HG02884 (cell line): ENCODE results near the gene ASF1B.
A peak's percentile ranks its signal among the peaks of the same experiment; 100 is the strongest.

Experiments
- ATAC-seq: cut with Tn5 transposase; IDR thresholded peaks from one replicate; pipeline ENCODE4 v1.9.1; 2021; ENCODE audit warnings: mild to moderate bottlenecking, moderate library complexity; ENCODE audit not compliant: unreplicated experiment

Gene ASF1B

DNA sequence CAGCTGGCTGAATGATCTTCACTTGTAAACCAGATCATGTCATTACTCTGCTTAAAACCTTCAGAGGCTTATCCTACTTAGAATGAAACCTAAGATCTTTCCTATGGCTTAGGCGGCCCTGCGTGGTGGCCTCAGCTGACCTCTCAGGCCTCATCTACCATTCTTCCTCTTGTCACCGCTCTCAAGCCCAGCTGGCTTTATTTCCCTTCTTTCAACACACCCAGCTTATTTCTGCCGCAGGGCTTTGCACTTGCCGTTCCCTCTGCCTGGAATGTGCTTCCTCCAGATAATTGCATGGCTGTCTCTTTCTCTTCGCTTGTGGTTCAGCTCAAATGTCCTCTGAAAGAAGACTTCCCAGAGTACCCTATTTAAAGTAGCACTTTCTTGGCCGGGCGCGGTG is 3.6 kb upstream of the ASF1B start:
- ATAC-seq, result no peak

DNA sequence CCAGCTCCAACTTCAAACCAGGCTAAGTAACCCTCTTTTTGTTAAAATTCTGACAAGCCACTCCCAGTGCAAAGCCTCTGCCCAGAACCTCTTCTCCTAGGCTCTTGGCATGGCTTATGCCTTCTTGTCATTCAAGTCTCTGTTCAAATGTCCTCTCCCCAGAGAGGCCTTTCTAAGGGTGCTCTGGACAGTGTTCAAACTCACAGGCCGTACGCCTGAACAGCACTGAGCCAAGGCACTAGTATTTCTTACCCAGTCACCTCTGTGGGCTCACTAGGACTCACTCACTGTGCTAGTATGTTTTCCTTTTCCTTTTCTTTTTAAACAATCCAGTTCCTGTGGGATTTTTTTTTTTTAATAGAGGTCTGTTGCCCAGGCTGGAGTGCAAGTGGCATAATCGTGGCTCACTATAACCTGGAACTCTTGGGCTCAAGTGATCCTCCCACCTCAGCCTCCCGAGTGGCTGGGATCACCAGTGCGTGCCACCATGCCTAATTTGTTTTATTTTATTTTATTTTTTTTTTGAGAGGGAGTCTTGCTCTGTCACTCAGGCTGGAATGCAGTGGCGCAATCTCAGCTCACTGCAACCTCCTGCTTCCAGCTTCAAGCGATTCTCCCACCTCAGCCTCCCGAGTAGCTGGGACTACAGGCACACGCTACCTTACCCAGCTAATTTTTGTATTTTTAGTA is 2.3 kb upstream of the ASF1B start:
- no peak for ATAC-seq

DNA sequence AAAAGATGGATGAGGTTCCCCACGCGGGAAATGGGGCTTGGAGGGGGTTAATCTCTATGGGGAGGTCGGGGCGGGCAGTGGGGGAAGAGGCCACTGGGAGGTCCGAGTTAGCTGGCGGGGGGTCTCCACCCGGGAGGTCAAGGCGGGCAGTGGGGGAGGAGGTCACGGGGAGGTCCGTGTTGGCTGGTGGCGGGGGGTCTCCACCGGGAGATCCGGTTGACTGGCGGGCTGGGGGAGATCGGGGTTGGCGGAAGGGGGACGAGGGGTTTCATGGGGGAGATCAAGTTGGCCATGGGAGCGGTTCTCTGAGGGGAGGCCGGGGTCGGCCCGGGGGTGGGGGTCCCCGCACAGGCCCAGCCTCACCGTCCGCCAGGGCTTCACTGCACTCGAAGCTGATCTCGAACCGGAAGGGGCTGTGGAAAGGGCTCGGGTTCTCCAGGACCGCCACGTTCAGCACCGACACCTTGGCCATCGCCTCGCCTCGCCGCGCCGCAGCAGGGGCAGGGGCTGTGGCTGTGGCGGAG is 342 bp downstream of the ASF1B start:
- ATAC-seq, result no peak

DNA sequence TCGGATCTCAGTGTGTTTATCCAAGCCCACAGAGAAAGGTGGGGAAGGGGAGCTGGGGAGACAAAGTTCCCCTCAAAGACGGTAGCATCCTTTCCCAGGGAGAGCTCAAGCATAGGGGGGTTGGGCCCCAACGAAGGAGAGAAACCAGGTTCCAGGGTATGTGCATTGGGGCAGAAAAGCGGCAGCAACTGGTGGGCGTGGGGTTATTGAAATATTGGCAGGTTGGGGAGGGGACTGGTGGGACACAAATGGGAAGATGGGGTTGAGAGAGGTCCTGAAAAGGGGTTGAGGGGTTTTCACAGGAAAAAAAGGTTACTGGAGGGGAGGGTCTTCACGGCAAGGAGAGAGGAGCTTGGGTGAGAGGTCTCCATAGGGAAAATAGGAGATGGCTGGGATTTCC is 1.0 kb downstream of the ASF1B start:
- ATAC-seq, result no peak

DNA sequence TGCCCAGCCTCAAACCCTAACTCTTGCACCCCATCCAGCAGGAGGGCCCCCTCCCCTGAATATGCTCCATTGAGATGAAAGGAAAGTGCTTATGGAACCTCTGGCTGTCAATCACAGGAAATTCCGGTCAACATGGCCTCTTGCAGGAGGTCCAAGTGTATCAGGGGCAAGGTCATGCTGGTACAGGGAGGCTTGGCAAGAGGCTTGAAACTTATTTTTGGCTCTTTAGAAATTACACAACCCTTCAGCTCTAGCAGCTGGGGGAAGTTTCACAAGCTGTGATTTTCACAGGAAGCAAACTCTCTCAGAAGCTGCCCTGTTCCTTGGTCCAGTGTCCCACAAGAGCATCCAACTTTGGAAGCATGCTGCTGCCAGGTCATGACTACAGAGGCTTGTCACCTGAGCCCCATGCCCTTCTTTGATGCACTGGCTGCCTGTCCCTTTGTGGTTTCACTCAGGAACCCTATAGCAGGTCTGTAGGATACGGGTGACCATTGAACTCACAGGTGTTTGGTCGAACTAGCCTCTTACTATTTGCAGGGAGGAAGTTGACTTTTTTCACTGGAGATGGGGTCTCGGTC is 8.4 kb downstream of the ASF1B start:
- no peak for ATAC-seq

DNA sequence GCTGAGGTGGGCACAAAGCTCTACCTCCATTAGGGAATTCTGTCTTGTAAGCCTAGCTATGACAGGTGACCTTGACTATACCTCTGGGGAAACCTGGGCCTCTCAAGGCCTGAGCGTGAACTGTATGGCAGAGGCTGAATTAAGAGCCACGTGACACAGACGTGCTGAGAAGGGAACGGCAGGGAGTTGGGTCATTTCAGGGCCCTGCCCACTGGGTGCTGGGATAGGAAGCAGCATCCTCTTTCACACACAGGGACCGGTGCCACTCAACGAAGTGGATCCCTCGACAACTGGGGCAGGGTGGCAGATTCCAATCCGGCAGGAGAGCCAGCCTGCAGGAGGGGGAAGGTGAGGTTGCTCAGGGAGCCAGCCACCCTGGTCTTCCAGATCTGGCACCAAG is 9.2 kb downstream of the ASF1B start:
- no peak for ATAC-seq

DNA sequence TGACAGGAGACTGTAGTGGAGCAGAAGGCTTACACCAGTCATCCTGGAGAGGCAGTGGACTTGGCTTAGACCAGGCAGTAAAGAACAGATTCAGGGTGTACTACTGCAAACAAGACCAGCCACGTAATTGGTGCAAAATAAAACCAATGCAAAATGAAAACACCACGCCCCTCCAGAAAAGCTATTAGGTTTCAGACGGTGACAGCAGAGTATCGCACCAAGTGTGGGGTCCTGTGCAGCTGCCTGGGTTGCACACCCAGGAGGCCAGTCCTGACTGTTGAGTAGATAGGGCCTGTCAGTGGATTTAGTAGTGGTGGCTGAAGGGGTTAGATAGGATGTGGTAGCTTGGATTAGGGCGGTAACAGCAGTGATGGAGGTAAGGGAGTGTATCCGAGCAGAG is 13.5 kb downstream of the ASF1B start:
- no peak for ATAC-seq

DNA sequence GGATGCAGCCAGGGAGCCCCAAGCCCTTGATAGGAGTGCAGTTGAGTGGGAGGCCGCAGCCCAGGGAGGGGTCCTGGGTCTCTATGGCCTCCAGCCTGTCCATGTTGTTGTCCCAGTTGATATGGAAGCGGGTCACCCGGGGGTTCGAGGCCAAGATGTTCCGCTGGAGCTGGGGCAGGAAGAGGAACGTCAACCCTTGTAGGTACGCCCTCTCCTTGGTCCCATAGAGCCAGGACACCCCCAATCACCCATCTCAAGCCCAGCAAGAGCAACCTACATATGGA is 15.9 kb downstream of the ASF1B start:
- ATAC-seq, result no peak

DNA sequence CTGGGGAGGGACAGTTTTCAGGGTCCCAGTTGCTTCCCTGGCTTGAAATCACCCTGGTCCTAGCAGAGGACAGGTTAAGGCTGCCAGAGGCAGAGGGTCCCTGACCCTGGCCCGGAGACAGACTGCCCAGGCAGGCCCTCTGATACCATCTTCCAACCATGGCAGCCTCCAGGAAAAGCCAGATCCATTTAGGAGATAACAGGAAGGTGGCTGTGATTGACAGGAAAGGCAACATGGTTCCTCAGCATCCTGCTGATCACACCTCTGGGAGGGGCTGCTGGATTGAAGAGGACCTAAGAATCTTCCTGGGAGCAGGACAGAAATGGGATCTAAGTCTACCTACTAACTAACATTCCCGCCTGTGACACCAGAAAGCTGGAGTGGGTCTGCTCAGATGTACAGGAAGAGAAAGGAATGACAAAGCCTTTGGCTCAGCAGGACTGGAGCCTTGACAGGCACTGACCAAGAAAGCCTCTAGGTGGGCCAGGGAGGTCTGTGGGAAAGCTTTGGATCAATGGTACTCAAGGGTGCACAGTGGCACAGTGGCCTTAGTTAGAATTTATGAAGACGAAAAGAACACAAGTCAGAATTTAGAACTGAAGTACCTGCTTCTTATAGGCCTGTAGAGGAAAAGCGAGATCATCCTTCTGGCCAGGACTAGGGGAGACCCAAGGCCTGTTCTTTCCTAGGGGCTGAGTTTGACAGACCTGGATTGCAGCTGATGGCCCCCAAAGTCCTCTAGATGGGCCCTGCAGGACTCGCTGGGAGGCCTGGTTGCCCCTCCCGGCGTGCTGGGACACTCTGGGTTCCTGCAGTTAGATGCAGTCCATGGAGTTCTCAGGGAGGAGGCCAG is 16.5 kb downstream of the ASF1B start:
- ATAC-seq, result no peak

DNA sequence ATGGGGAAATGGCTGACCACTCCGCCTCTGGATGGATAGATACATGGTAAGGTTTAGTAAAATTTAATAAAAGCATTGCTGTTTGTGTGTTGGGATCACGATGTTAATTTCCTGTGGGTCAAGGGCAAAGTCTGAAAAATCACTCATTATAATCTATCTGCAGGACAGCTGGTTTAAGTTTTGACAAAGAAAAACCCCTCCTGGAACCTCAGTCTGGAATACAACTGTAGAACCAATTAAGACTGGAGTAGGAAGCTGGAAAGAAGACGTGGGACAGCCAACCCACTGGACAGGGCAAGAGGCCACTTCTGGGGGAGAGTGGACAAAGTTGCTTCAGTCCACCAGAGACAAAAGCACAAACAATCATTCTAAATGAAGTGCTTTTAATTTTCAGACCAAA is 17.2 kb downstream of the ASF1B start:
- no peak for ATAC-seq

DNA sequence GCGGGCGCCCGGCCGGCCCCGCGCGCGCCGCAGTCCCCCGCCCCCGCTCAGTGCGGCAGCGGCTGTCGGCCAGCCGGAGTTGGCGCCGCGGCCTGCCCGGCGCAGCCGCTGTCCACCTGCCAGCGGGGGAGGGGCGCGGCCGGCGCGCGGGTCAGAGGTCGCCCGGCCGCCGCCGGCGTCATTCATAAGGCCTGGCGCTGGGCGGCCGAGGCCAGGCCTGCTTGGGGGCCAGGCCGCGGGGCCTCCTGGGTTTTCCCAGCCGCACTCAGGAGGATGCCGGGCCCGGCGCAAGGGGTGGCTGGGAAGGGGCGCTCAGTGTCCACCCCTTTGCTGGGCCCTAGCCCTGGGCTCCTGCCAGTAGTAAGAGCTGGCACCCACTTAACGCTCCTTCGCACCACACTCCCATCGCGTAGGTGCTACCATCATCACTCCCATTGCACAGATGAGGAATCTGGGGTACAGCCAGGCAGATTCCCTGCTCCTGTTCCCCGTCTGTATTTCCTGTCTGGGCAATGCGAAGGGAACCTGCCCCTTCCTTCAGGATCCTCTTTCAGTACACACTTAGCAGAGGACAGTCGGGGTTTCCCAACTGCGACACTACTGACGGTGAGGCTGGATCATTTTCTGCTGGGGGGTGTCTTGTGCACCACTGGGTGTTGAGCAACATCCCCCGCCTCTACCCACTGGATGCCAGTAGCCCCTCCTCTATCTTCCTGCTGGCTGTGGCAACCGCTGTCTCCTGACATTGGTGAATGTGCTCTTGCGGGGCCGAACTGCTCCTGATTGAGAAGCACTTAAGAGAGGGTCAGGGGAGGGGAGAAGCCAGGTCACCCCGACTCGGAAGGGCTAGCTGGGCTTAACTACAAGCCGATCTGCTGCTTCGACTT is 18.0 kb downstream of the ASF1B start:
- no peak for ATAC-seq

DNA sequence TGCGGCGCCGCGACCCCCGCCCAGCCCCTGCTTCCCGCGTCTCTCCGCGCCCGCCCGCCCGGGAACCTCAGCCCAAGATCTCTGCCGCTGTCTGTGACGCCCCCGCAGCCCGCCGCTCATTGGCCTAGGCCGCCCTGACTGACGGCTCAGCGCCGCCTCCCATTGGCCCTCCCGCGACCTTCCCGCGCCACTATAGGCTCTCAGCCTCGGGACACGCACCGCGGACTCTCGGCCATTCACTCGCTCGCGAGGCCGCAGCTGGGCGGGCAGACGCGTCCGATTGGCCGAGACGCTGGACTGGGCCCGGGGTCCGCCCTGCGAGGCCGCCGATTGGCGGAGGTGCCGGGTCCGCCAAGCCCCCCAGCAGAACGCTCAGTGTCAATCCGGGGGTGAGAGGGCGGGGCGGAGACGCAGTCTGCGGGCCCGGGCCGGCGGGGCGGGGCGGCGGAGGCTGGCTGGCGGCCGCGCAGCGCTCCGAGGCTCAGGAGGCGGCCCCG is 18.7 kb downstream of the ASF1B start, which contains the start of gene PRKACA:
PRKACA (minus strand) TSS at position 95 of the 497 bp plus-strand sequence. CDS start 215 bp downstream, outside the sequence.
- ATAC-seq, result peak; percentile 91

DNA sequence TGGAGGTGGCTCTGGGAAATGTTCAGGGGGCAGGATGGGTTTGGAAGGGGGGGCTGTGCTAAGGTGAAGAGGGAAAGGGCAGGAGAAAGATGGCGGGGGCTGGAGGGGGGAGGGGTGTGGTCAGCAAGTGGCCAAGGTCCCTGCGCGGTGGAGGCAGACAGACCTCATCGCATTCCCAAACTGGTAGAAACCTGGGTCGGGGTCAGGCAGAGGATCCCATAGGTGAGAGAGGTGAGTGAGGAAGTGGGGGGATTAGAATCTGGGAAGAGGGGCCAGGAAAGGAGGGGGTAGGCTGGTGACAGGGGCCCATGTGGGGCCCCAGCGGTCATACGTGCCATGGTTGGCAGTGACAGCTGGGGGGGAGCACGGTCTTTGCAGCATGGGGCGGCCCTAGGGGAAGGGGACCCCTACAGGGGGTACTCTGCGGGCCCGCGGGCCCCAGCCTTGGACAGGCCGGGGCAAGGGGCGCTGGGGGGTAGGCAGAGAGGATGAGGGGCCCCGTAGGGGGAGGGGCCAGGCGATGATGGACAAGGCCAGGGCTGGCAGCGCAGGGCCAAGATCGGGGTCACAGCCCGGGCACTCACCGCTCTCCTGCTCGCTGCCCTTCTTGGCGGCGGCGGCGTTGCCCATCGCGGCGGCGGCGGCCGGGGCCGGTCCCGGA is 19.3 kb downstream of the ASF1B start:
- ATAC-seq, result no peak

DNA sequence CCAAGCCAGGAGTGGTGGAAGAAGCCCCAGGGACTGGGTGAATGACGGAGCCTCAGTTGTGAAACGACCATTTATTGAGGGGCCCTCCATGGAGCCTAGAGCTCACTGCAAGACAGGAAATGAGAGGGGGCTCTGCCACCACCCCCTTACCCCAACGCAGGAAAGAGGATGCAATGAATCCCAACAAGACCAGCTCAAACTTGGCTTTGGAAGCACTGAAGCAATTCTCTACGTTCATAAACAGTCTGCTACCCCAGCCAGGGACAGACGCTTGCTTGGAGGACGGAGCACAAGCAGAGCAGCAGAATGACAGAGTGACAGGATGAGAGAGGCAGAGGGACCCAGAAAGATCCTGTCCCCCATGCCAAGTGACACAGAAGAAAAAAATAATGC is 19.9 kb downstream of the ASF1B start:
- ATAC-seq, result no peak

DNA sequence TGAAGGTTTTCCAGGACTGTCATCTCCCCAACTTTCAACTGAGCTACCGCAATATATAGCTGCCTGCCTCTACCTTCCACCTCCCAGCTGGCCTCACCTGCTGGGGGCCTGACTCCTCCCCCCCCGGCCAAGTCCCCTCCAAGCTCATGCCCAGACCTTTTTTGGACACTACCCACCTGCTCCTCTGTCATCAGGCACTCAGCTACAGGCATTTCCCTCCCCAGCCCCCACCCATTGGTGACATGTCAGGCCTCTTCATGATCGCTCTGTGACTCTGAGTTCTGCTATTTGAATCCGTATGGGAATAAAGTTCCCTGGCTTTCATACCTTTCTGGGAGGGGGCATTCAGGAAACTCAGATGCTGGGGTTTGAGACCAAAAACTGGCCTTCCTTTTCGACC is 20.6 kb downstream of the ASF1B start:
- no peak for ATAC-seq

DNA sequence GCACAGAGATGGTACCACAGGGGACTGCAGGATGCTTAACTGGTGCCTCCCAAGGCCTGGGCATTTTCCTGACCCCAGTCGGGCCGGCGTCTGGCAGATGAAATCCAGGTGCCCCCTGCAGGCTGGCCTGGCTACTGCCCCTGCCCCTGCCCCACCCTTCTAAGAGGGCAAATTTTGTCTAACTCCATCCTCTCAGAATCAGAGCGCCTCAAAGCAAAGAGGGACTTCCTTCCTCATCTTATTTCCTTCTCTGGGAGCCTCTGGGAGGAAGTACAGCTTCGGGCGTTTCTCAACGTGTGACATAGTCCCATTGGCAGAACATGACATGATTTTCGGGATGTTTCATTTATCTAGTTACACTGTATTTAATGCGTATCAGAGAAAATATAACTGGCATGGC is 21.5 kb downstream of the ASF1B start:
- ATAC-seq, result no peak

DNA sequence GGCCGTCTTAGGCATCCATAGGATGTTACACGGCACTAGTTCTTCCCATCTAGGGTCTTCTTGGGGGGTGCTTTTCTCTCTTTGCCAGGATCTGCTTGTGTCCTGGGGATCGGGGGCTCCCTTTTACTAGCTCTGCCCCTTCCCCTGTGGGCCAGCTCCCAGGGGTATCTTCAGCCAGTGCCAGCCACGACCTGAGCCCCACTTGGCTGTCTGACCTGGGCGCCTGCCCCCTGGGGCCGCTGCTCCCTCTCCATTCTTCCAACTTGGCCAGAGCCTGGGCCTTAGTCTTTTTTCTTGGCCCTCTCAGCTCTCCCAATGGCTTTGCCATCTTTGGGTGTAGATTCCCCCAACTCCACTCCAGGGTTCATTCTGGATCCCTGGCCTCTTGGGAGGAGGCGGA is 21.9 kb downstream of the ASF1B start:
- no peak for ATAC-seq

DNA sequence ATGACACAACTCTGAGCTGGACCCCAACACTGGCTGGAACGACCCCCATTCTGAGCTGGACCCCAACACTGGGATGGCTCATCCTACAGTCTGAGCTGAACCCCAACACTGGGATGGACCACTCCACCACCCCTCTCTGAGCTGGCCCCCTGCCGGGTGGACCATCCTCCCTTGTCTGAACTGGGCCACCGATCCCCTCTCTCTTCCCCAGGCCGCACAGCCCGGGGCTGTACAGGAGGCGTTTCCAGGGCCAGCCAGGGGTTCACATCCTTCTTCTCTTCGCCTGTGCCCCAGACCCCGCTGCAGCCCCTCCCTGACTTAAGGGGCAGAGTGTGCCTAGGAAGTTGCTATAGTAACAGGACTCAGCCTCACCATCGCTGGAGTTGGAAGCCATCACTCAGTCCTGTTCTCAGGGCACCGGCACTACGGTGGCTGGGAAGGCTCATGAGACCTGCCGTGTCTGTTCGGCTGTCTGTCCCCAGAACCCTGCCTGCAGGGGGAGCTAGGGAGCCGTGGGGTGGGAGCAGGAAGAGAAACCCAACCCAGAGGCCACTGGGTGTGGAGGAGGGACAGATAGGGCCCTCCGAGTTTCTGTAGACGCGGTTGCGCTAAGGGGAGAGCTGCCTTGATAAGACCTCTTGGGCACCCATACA is 22.5 kb downstream of the ASF1B start:
- ATAC-seq, result no peak

DNA sequence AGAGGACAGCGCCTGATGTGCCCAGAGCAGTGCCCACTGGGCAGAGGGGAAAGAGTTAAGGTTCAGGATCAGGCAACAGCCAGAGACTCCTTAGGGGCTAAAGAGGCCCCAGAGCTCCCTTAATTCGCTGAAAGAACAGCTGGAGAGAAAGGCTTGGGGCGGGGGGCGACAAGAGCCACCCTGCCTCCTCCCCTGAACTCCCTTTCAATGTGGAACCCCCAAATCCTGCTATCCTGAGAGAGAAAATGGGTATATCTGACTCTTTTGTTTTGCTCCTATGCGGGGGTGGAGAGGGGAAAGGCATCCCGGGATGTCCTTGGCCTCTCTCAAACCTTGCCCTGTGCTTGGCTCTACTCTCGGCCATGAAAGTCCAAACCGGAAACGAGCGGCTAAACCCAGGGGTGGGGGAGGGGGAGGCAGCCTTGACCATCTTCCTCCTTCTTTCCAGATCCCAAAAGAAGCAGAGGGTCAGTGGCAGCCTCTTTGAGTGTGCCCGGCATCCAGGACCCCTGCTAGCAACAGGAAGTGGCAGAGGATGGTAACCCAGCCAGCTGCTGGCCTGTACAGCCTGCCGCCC is 23.5 kb downstream of the ASF1B start:
- no peak for ATAC-seq
